ENCODE measurements around the gene PSMD12. TPM values are rescaled to one million over a fixed set of nuclear protein-coding genes. Genes with fewer than 3 reads are reported as not detected.
"Not testable (repeated sequence)": the region's sequence is repeated elsewhere in the genome, so short reads cannot be mapped to it uniquely, and the experiment has no call there.

Gene PSMD12
- total RNA-seq, 1 donor = 35.2 TPM

DNA sequence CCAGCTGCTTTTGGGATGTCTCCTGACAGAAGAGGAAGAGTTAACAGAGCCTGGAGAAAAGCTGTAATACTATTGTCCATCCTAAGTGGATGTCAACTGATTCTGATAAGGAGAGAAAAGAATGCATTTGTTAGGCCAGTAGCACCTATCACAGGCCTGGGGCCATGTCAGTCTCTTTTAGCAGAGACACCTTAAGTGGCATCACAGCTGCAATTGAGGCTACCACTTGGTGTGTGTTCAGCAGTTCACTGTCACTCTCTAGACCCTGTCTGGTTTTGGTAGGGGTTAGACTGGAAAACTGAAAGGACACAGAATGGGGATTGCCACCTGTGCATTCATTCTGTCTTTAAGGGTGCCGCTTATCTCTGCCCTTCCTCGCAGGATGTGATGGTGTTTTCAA, 42.0 kb downstream of the PSMD12 start:
- no peak for DNase-seq (ENCODE audit: low read depth)
- no peak overlapping the region for H3K4me3 ChIP-seq (ENCODE audit: low read depth, low read length)
- TF ChIP-seq, protein P1, sequence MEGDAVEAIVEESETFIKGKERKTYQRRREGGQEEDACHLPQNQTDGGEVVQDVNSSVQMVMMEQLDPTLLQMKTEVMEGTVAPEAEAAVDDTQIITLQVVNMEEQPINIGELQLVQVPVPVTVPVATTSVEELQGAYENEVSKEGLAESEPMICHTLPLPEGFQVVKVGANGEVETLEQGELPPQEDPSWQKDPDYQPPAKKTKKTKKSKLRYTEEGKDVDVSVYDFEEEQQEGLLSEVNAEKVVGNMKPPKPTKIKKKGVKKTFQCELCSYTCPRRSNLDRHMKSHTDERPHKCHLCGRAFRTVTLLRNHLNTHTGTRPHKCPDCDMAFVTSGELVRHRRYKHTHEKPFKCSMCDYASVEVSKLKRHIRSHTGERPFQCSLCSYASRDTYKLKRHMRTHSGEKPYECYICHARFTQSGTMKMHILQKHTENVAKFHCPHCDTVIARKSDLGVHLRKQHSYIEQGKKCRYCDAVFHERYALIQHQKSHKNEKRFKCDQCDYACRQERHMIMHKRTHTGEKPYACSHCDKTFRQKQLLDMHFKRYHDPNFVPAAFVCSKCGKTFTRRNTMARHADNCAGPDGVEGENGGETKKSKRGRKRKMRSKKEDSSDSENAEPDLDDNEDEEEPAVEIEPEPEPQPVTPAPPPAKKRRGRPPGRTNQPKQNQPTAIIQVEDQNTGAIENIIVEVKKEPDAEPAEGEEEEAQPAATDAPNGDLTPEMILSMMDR (IDR thresholded peaks at IDR 0.05; ENCODE audit: insufficient read depth, low read length) = no peak

DNA sequence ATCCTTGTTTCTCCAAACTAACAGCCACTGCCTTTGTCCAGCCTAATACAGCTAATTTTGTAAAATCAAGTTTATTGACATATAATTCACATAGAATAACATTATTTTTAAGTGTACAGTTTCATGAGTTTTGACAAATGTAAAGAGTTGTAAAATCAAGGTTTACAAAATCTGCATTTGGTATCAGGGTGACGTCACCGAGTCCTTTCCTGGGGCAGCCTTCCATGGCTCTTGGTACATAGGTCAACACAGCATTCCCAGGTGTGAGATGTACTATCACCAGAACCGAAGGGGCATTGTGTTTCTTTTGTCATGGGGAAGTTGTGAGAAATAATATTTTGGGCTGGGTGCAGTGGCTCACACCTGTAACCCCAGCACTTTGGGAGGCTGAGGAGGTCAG, 42.9 kb downstream of the PSMD12 start:
- no peak overlapping the region for H3K4me3 ChIP-seq (ENCODE audit: low read depth, low read length)
- no peak for DNase-seq (ENCODE audit: low read depth)
- TF ChIP-seq, protein P1 (IDR thresholded peaks at IDR 0.05; ENCODE audit: insufficient read depth, low read length) = no peak

DNA sequence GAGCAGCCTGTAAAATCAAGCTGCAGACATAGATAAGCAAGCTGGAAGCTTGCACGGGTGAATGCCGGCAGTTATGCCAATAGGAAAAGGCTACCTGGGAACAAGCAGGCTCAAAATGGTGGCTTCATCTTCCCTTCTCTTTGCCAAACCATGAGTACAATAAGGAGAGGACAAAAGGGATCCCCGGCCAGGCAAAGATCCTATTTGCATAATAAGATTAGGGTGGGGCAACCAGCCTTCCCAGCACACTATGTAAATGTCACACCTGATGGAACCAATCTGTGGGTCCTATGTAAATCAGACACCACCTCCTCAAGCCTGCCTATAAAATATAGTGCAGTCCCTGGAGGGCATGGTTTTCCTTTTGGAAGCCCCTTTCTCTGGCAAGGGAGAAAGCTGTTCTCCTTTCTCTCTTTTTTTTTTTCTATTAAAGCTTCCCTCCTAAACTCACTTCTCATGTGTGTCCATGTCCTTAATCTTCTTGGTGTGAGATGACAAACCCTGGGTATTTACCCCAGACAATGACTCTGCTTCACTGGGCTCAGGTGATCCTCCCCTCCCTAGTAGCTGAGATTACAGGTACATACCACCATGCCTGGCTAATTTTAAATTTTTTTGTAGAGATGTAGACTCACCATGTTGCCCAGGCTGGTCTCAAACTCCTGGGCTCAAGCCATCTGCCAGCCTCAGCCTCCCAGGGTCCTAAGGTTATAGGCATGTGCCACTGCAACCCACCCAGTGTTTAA, 44.2 kb downstream of the PSMD12 start:
- no peak for DNase-seq (ENCODE audit: low read depth)
- no peak overlapping the region for H3K4me3 ChIP-seq (ENCODE audit: low read depth, low read length)
- TF ChIP-seq, protein P1 (IDR thresholded peaks at IDR 0.05; ENCODE audit: insufficient read depth, low read length) = no peak

DNA sequence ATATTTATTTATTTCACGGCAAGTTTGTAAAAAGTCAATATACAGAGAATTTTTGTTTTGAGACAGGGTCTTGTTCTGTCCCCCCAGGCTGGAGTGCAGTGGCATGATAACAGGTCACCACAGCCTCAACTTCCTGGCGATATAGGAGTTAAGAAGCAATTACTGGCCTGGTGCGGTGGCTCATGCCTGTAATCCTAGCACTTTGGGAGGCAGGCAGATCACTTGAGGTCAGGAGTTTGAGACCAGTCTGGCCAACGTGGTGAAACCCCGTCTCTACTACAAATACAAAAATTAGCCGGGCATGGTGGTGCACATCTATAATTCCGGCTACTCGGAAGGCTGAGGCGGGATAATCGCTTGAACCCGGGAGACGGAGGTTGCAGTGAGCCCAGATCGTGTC, 44.9 kb downstream of the PSMD12 start:
- not testable (repeated sequence) for H3K4me3 ChIP-seq (ENCODE audit: low read depth, low read length); DNase-seq (ENCODE audit: low read depth)

DNA sequence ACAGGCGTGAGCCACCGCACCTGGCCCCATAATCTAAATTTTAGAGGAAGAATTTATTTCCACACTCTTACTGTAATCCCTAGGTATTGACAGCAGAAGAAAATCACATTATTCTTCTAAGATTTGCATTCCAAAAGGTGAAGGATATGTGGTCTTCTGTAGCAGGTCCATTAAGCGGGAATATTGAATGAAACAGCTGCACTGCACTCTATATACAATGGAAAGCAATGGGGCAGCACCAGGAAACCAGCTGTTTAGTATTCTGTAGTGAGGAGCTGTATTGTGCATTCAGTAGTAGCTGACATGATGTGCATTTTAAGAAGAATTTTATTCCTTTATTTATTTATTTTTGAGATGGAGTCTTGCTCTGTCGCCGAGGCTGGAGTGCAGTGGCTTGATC, 49.6 kb downstream of the PSMD12 start:
- DNase-seq (ENCODE audit: low read depth) = no peak
- TF ChIP-seq, protein P1 (IDR thresholded peaks at IDR 0.05; ENCODE audit: insufficient read depth, low read length) = no peak
- no peak overlapping the region for H3K4me3 ChIP-seq (ENCODE audit: low read depth, low read length)

DNA sequence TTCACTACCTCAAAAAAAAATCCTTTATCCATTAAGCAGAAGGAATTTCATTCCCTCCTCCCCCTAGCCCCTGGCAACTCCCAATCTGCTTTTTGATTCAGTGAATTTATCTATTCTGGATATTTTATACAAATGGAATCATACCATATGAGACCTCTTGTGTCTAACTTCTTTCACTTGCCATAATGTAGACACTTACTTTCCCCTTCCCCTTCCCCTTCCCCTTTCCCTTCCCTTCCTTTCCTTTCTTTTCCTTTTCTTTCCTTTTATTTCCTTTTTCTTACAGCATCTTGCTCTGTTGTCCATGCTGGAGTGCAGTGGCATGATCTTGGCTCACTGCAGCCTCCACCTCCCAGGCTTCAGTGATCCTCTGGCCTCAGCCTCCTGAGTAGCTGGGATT, 50.5 kb downstream of the PSMD12 start:
- H3K4me3 ChIP-seq (ENCODE audit: low read depth, low read length) = no peak overlapping the region
- DNase-seq (ENCODE audit: low read depth) = no peak
- TF ChIP-seq, protein P1 (IDR thresholded peaks at IDR 0.05; ENCODE audit: insufficient read depth, low read length) = no peak

DNA sequence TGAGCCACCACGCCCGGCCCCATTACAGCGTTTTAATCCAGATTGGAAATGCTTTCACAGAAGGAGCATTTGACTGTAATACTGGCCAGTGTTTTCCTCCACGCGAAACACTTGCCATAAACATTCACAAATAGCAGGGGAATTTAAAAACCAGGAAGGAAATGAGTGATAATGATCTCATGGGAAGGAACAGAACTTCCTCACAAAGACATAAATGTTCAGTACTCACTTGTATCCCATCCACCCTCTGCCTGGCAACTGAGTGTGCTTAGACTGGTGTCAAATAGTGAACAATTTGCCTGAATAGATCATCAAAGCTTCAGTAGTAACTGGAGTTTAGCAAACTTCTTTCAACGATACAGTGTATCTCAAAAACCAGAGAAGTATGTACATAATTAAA, 54.1 kb downstream of the PSMD12 start:
- TF ChIP-seq, protein P1 (IDR thresholded peaks at IDR 0.05; ENCODE audit: insufficient read depth, low read length) = no peak
- H3K4me3 ChIP-seq (ENCODE audit: low read depth, low read length) = no peak overlapping the region
- no peak for DNase-seq (ENCODE audit: low read depth)
